NCI-H1694 treated with DMSO at 0.1 percent for 48 hours (cell line): ENCODE measurements around the gene RNF38.
"Not testable (repeated sequence)": the region's sequence is repeated elsewhere in the genome, so short reads cannot be mapped to it uniquely, and the experiment has no call there.

ENCODE experiments used
- DNase-seq: peaks from one replicate; lab custom pipeline; 2025; lab: John Stamatoyannopoulos, UW

Gene RNF38

DNA sequence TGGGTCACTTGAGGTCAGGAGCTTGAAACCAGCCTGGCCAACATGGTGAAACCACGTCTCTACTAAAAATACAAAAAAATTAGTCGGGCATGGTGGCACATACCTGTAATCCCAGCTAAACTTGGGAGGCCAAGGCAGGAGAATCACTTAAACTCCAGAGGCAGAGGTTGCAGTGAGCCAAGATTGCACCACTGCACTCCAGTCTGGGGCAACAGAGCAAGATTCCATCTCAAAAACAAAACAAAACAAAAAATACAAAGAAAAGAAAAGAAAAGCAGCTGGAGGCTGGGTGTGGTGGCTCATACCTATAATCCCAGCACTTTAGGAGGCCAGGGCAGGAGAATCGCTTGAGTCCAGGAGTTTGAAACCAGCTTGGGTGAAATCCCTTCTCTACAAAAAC, 105.1 kb downstream of the RNF38 start:
- not testable (repeated sequence) for DNase-seq

DNA sequence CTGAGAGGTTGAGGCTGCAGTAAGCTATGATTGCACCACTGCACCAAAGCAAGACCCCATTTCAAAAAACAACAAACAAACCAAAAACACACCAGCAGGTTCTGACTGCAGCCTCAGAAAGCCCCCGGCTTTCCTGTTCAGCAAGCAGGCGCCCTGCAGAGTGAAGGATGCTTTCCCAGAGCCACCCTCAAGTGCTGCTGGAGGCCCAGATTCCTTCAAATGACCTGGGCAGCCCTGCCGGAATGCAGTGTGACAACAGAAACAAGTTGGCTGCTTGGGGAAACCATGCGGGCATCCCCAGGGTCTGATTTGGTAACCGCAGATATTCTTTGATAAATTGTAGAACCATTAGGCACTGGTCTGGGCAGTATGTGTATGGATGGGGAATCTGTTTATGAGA, 106.2 kb downstream of the RNF38 start:
- DNase-seq, result no peak

DNA sequence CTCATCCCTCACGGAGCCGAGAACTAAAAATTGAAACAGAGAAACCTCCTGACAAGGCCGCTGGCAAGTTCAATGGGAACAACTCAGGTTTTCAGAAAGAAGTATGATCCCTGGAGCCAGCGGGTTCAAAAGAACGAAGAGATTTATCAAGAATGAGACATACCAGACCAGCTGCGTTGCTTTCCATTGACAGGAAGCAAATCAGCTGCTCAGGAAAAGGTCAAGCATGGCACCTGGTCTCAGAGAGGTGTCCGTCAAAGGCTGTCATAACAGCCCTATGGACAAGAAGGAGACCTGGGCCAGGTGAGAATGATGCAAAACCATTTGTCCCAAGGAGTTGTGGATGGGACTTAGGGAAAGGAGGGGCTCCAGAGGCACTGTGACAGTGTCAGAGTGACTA, 106.9 kb downstream of the RNF38 start:
- no peak for DNase-seq

DNA sequence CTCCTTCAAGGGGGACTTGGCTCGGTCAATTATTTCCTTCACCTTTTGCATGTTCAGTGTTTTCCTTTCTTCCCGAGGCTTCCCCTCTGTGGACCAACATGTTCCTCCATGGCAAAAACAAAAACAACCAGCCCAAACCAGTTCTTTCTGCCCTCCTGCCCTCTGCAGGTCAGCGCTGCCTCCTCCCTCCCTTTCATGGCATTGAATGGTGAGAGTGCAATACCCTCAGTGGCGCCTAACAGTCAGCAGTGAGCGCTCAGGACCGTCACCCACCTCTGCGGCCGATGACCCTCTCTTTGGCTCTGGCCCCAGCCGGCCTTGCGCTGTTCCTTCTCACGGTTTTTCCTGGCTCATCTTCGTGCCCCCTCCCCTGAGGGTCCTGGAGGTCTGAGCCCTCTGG, 107.4 kb downstream of the RNF38 start:
- no peak for DNase-seq

DNA sequence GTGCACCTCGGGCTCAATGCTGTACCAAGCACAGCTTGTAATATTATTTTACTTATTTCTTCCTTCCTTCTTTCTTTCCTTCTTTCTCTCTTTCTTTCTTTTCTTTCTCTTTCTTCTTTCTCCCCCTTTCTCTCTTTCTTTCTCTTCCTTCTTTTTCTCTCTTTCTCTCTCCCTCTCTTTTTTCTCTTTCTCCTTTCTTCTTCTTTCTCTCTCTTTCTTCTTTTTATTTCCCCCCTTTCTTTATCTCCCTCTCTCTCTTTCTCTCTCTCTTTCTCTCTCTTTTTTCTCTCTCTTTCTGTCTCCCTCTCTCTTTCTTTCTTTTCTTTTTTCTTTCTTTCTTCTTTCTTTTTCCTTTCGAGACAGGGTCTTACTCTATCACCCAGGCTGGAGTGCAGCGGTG, 109.1 kb downstream of the RNF38 start:
- no peak for DNase-seq

DNA sequence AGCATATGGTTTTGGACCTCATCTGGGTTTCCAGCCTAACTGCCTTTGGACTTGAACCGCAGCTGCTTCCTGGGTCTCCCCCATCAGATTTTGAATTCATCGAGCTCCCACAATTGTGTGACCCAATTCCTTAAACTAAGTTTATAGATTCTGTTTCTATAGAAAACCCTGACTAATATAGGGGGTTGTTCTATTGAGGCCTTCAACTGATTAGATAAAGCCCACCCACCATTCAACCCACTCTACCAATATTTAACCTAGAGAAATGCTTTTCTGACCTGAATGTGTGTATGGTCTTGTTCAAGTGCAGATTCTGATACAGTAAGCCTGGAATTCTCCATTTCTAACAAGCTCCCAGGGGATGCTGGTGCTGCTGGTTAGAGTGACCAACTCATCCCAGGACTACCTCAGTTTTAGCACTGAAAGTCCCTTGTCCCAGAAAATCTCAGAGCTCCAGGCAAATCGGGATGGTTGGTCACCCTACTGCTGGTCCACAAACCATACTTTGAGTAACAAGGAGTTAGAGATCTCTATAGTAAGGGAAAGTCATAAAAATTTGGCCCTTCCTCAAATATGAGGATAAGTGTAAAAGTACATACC, 110.1 kb downstream of the RNF38 start:
- DNase-seq, result no peak

DNA sequence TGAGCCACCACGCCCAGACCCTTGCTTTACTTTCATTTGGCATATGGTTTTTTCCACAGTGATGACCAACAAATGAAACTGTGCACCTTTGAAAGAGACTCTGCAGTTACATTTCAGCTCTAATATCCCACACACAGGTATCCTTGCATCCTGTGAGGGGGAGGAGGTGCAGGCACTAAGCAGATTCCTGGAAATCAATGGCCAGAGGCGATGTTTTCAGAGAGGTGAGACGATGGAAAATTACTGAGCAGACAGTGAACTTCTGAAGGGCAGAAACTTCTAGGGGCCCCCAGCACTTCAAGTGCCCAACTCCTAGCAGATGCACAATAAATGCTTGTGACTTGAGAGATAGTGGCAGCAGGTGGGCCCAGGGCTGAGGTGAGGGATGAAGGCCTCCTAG, 112.0 kb downstream of the RNF38 start:
- DNase-seq, result no peak
